GM21367 (cell line): ENCODE results near the gene DPY19L2.
A peak's percentile ranks its signal among the peaks of the same experiment; 100 is the strongest.
"Not testable (repeated sequence)": the region's sequence is repeated elsewhere in the genome, so short reads cannot be mapped to it uniquely, and the experiment has no call there.

Source experiments
- ATAC-seq: cut with Tn5 transposase; IDR thresholded peaks from one replicate; pipeline ENCODE4 v1.9.1; 2021; ENCODE audit not compliant: unreplicated experiment

DPY19L2 gene

DNA sequence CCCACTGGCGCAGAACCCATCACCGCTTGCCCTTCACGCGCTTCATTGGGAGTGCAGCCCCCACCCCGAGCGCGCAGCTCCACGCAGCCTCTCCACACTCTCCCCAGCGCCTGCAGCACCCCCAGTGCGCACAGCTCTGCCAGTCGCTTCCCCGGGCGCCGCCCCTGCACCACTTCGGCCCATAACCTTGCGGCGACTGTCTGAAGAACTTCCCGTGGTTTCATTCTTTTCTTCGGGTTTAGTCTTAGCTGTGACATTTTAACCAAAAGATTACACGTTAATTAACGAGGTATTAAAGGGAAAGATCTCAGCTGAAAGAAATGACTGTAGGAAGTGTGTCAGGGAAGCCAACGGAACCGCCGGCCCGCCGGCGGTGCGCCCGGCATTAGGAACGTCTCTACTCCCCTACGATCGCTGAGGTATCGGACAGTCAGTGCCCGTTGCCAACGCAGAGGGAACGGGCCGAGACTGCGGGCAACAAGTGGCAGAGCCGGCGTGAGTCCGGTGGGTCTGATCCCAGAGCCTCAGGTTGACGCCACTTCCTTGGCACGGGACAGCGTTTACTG lies 590 bp upstream of the DPY19L2 start:
- ATAC-seq = peak; percentile 34

DNA sequence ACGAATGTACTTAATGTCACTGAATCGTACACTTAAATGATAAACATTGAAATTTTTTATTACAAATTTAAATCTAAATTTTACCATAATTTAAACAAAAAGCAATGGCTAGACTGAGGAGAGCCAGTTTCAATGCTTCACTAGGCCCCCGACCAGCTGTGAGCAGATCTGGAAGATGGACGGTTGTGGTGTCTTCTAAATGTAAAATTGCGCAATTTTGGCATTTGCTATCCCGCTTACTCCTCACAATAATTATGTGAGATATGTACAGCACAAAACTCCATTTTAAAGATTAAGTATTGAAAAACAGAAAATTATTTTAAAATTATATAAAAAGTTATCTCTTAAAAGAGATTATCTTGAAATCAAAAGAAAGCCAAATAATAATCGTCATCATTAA lies 5.3 kb downstream of the DPY19L2 start:
- ATAC-seq = not testable (repeated sequence)

DNA sequence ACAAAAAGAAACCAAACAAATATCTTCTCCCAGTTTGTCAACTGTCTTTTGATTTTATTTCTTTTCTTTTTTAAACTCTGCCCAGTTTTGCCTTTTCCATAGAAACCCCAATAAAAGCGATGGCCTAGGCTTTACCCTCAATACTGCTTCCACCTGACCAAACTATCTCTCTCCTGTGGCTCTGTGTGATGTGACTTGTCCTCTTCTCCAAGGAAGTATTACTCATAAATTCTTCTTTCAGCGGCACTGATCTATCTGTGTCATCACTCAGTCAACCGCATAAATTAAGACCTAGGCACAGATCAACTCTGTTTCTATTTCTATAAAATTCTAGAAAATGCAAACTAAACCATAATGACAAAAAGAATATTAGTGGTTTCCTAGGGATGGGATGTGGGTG lies 9.8 kb downstream of the DPY19L2 start:
- ATAC-seq = not testable (repeated sequence)

DNA sequence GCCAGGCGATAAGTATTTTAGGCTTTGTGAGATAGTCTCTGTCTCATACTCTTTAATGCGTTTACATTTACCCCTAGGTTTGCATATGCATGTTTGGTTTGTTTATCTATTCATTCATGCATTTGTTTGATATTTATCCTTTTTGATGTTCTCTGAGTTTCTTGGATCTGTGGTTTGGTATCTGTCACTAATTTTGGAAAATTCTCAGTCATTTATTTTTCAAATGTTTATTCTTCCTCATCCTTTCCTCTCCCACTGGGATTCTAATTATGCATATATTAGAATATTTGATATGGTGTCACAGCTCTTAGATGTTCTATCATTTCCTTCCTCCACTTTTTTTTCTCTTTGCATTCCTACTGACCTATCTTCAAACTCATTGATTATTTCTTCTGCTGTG lies 11.9 kb downstream of the DPY19L2 start:
- ATAC-seq = not testable (repeated sequence)

DNA sequence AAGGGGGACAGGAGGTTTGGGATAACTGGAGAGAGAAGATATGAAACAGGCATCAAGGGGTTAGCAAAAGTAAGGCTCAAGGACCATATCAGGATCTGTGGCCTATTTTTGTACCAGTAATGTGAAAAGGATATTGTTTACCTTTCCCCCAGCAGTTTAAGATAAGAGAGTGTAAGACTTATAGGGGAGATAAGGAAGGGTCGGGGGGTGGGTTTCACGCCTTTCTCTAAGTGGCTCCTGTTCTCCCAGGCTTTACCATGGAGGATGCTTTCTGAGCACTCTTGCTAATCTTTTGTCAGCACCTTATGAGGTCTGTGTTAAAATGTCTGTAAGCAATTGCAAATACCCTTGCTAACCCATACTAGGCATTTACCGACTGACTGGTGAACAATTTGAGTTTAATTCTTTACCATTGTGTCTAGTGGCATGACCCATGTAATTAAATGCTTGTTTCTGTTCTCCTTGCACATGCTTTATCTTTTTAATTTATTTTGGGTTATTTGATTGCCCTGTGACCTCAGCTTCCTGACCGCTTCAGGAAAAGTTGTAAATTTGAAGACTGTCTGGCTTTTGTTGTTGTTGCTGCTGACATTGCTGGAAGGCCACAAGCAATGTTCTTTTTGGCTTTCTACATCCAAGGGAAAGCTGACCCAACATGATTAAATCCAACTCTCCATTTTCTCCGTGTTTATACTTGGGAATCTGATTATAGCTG lies 12.6 kb downstream of the DPY19L2 start:
- not testable (repeated sequence) for ATAC-seq

DNA sequence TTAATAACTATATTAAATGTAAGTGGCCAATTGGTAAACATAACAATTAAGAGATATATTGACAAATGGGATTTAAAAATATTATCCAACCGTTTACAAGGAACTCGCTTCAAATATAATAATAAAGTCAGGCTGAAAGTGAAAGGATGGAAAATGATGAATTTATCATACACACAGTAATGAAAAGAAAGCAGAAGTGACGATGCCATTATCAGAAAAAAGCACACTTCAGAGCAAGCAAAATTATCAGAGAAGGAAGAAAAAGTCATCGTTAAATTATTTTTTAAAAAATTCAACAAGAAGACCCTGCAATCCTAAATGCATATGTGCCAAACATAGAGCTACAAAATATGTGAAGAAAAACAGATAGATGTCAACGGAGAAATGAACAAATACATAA lies 13.8 kb downstream of the DPY19L2 start:
- not testable (repeated sequence) for ATAC-seq

DNA sequence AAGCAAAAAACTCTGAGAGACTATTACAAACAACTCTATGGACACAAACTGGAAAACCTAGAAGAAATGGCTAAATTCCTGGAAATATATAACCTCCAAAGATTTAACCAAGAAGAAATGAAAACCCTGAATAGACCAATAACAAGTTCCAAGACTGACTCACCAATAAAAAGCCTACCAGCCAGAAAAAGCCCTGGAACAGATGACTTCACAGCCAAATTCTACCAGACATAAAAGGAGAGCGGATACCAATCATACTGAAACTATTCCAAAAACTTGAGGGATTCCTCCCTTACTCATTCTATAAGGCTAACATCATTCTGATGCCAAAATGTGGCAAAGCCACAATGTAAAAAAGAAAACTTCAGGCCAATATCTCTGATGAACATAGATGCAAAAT lies 18.8 kb downstream of the DPY19L2 start:
- not testable (repeated sequence) for ATAC-seq

DNA sequence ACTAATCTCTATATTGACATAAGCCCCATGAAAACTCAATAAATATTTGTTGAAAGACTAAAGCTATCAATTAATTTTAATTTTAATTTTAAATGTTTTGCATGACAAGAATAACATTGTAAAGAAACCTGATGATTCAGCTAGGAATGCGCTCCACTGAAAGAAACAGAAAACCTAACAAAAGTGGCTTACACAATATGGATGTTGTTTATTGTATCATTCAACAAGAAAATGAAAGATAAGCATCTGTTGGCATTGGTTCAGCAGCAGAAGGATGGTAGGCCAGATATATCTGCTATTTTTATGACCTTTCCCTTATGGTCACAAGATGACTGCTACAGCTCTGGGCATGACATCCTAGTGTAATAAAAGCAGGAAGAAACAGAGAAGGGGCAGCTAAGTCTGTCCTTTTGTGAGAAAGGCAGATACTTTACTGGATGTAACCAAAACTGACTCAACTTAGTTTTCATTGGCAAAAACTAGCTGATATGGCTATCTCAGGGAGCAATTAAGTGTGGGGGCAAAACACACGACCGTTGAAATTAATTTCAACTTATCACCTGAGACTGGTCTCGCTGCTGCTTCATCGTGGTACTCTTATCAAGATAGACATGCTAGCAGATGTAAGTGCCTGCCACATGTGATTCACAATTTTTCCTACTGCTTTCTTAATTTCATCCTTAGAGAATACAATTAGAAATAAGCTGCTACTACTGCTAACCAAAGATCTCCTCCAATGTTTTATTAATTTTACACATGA lies 24.7 kb downstream of the DPY19L2 start:
- not testable (repeated sequence) for ATAC-seq

DNA sequence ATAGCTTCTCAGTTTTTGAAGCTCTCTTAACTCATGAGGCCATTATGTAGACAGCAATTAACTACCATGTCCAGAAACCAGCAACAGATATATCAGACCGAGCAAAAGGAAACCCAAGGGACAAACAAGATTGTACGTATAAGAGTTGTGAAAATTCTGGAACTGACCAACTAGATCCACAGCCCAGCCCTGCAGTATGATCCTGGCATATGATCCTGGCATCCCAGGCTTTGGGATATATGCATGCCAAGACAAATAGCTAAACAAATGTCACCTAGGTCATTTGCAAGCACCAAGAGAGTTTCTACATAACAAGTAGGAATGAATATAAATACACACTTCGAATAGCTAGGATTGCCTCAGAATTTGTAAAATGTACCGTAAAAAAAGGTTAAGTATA lies 44.0 kb downstream of the DPY19L2 start:
- ATAC-seq = not testable (repeated sequence)

DNA sequence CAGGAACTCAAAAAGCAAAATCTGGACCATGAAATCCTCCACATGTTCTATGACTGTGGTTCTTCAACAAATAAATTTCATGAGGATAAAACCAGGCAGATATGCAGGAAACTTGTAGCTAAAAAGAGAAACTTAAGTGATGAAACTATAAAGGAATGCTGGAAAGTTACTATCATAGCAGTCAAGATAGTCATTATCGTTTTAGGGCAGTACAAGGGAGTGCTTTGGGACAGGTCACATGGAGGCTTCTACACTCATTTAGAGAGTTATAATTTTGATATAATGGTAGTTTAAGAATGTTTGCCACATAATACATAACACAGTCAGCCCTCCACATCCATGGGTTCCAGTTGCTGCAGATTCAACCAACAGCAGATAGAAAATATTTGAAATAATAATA lies 52.7 kb downstream of the DPY19L2 start:
- not testable (repeated sequence) for ATAC-seq

DNA sequence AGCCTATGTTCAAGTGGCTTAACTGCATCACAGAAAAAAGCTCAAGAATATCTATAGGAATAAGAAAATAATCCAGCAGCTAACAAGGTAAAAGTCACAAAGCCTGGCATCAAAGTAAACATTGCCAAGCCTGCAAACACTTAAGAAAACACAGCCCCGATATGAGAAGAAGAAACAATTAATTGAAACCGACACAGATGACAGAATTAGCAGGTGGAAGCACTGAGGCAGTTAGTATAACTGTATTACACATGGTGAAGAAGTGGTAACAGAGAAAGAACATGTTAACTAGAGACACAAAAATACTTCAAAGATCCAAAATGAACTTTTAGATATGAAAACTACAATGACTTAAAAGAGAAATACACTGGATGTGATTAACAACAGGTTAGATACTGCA lies 57.0 kb downstream of the DPY19L2 start:
- not testable (repeated sequence) for ATAC-seq

DNA sequence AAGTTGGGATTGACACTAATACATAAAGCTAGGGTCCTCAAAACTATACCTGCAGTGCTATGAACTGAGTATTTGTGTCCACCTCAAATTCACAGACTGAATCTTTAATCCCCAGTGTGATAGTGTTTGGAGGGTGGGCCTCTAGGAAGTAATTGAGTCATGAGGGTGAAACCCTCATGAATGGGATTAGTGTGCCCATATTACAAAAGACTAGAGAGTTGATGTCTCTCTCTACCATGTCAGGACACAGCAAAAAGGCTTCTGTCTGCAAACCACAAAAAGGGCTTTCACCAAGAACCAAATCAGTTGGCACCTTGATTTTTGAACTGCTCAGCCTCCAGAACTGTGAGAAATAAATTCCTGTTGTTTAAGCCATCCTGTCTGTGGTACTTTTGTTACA lies 59.0 kb downstream of the DPY19L2 start:
- not testable (repeated sequence) for ATAC-seq

DNA sequence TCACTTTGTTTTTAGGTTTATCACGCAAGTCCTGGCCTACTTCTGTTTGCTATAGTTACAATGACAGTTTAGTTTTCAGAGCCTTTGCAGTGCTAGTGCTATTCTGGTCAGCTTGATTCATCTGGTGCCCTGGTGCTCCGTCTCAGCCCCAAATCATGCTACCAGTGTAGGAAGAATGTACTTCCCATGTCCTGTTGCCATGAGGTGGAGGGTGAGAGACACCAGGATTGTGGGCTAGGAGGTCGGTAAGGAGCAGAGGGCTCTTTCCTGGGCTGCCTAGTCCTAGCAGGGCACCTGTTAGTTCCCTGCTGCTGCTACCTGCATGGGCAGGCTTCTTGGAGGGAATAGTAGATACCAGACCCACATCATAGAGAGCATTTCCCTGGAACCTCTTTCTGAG lies 63.3 kb downstream of the DPY19L2 start:
- not testable (repeated sequence) for ATAC-seq

DNA sequence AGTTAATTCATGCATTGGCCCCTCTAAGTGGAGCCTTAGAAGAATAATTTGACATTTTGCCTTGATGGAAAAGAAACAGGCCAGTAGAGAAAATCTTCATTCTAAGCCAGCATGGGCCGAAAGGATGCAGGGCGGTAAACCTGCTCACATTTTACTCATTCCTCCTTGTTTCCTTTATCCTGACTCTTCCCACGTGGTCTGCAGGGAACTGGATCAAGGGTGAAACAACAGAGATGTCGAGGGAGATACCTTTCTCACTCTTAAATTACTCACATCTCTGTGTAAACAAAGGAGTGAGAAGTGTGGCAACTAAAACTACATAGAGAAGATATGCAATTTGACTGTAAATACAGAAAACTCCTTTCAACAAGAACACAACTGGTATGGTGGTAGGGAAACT lies 73.5 kb downstream of the DPY19L2 start:
- ATAC-seq = not testable (repeated sequence)

DNA sequence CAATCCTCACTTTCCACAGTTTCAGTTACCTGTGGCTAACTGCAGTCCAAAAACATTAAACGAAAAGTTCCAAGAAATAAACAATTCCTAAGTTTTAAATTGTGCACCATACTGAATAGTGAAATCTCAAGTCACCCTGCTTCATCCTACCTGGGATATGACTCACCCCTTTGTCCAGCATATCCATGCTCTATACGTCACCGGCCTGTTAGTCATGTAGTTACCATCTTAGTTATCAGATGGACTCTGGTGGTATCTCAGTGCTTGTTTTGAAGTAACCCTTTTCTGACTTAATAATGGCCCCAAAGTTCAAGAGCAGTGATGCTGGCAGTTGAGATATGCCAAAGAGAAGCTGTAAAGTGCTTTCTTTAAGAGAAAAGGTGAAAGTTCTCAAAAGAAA lies 83.9 kb downstream of the DPY19L2 start:
- not testable (repeated sequence) for ATAC-seq

DNA sequence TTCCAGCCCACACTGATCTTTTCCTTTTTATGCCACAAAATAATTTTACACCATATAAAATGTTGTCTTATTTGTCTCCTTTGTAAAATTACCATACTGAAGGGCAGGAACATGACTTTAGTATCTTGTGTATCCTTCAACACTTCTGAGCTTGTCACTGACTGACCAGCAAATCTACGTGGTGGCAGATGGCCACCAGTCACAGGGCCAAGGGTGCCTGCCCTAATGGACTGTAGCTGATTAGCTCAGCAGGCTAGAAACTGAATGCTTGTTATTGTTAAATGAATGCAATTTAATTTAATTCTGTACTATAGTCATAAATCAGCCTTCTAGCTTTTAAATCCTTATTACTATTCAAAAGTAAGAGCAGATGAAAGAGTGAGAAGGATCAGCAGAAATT lies 85.0 kb downstream of the DPY19L2 start:
- ATAC-seq = not testable (repeated sequence)

DNA sequence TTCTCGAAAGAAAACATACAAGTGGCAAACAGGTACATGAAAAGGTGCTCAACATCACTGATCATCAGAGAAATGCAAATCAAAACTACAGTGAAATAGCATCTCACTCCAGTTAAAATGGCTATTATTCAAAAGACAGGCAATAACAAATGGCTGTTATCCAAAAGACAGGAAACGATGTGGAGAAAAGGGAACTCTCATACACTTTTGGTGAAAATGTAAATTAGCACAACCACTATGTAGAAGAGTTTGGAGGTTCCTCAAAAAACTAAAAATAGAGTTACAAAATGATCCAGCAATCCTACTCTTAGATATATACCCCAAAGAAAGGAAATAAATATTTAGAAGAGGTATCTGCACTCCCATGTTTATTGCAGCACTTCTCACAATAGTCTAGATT lies 90.7 kb downstream of the DPY19L2 start:
- not testable (repeated sequence) for ATAC-seq

DNA sequence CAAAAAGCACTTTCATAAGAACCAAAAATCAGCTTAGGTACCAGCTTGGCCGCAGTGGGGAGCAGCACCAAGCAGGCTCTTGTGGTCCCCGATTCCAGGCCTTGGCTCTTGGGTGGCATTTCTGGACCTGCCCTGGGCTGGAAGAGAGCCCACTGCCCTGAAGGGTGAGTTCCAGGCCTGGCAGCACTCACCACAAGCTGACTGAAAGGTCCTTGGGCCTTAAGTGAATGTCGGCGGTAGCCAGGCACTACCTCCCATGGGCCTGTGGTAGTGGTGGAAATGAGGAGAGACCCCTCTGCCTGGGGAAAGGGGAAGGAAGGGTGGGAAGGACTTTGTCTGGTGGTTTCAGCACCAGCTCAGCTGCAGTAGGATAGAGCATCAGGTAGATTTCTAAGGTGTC lies 96.3 kb downstream of the DPY19L2 start:
- ATAC-seq = not testable (repeated sequence)

DNA sequence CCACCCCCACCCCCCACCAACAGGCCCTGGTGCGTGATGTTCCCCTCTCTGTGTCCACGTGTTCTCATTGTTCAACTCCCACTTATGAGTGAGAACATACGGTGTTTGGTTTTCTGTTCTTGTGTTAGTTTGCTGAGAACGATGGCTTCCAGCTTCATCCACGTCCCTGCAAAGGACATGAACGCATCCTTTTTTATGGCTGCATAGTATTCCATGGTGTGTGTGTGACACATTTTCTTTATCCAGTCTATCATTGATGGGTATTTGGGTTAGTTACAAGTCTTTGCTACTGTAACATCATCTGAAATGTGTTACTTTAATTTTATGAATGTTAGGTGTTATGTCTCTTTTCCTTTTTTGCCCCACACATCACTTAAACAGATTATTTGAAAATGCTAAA lies 109.8 kb downstream of the DPY19L2 start:
- ATAC-seq = not testable (repeated sequence)

DNA sequence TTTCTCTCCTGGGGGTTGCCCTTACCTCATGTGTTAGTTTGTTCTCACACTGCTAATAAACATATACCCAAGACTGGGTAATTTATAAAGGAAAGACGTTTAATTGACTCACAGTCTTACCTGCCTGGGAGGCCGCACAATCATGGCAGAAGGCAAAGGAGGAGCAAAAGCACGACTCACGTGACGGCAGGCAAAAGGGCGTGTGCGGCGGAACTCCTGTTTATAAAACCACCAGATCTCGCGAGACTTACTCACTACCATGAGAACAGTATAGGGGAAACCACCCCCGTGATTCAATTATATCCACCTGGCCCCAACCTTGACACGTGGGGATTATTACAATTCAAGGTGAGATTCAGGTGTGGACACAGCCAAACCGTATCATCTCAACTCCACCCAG lies 116.9 kb downstream of the DPY19L2 start:
- ATAC-seq = not testable (repeated sequence)

DNA sequence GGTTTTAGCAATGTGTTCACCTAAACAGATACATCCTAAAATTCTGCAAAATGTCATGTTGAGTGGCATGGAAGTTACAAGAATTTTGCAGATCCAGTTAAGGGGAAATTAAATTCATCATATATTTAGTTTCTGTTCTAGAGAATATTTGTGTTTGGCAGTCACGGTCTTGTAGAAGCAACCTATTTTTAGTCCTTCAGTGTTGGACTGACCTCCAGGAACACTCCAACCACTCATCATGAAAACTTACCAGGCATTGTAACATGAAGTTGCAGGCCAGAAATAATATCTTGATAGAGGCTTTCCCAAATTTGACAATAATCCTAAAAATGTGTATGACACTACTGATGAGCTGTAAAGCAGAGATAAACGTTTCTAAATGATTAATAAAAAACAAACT lies 119.3 kb downstream of the DPY19L2 start:
- ATAC-seq = not testable (repeated sequence)
